NCI-H187 (cell line): ENCODE results near the gene RALGDS.
A peak's percentile ranks its signal among the peaks of the same experiment; 100 is the strongest.
"Not testable (repeated sequence)": the region's sequence is repeated elsewhere in the genome, so short reads cannot be mapped to it uniquely, and the experiment has no call there.

Experiments used
- DNase-seq, 2 experiments: peaks; one replicate each; lab custom pipeline; 2025; lab: John Stamatoyannopoulos, UW

Gene RALGDS

DNA sequence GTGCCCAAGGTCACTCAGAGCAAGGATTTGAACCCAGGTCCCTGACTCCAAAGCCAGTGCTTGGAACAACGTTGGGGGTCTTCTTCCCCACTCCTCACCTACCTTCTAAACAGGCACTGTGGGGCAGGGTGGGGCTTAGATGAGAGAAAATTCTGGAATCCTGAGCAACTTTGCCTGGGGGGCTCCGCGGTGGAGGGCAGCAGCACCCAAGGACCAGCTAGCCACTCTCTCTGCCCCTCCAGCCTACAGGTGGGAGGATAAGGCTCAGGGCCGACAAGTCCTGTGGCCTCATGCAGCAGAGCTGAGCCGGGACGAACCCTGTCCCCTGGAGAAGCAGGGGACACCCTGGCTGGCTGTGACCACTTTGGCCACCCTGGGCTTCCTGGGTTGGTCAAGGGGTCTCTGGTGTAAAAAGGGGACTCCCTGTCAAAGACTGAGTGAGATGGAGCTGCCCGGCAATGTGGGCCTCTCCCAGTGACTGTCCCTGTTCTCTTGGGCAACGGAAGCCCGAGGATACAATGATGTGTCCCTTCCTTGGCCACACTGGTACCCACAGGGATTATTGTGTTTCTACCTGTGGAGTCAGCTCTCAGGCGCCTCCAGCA lies 32.8 kb downstream of the RALGDS start:
- no peak for DNase-seq

DNA sequence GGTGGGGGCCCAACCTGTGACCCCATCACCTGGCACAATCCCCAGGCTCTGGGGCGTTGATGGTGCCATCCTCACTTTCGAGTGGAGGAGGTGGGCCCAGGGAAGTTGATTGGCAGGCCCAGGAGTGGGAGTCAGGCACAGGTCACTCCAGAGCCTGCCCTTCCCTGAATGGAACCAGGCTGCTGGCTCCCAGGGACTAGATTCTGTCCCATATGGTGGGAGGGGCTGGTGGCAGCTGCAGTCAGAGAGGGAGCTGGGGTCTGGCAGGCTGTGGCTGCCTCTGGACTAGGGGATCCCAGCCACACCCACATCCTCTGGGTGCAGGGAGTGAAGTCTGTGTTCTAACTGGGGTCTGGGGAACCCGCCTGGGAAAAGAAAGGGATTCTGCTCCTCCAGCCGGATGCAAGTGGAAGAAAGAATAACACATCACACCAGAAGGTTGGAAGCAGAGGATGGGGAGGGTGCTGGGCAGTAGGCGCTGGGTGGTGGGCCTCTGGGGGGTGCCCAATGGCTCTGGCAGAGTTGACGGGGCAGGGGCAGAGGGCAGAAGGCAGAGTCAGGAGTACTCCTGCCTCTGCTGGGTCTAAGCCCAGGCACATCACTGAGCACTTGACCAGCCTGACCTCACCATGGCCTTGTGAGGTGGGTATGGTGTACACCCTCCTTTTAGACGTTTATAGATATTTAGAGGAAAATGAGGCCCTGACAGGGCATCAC lies 33.5 kb downstream of the RALGDS start:
- no peak for DNase-seq

DNA sequence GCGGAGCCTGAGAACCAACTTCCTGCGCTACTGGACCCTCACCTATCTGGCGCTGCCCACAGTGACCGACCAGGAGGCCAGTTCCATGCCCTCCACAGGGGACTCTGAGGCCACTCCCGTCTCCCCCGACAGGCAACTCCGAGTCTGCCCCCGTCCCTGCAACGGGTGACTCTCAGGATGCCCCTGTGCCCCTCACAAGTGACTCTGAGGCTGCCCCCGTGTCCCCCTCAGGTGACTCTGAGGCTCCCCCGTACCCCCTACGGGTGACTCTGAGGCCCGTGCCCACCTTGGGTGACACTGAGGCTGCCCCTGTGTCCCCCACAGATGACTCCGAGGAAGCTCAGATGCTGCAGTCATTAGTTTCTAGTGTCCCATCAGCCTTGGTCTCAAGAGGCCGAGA lies 34.1 kb downstream of the RALGDS start:
- no peak for DNase-seq

DNA sequence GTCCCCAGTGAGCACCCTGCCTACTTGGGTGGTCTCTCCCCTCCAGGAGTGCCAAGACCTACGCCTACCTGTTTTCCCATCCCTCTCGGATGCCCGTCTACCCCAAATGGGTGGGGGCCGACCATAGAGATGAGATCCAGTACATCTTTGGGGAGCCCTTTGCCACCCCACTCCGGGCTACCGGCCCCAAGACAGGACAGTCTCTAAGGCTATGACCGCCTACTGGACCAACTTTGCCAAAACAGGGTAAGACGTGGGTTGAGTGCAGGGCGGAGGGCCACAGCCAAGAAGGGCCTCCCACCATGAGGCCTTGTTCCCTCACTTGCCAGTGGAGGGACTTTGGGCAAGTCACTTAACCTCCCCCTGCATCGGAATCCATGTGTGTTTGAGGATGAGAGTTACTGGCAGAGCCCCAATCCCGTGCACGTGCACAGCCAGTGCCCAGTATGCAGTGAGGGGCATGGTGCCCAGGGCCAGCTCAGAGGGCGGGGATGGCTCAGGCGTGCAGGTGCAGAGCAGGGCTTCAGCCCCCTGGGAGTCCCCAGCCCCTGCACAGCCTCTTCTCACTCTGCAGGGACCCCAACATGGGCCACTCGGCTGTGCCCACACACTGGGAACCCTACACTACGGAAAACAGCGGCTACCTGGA lies 34.7 kb downstream of the RALGDS start:
- DNase-seq = not testable (repeated sequence)

DNA sequence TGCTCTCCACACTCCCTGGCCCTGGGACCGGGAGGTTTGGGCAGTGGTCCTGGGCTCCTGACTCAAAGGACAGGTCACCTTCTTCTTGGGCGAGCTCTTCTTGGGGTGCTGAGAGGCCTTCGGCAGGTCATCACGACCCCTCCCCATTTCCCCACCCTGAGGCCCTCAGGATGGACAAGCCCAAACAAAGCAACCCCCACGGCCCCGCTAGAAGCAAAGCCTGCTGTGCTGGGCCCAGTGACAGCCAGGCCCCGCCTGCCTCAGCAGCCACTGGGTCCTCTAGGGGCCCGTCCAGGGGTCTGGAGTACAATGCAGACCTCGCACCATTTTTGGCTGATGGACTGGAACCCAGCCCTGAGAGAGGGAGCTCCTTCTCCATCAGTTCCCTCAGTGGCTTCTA lies 37.4 kb downstream of the RALGDS start:
- DNase-seq = not testable (repeated sequence)

DNA sequence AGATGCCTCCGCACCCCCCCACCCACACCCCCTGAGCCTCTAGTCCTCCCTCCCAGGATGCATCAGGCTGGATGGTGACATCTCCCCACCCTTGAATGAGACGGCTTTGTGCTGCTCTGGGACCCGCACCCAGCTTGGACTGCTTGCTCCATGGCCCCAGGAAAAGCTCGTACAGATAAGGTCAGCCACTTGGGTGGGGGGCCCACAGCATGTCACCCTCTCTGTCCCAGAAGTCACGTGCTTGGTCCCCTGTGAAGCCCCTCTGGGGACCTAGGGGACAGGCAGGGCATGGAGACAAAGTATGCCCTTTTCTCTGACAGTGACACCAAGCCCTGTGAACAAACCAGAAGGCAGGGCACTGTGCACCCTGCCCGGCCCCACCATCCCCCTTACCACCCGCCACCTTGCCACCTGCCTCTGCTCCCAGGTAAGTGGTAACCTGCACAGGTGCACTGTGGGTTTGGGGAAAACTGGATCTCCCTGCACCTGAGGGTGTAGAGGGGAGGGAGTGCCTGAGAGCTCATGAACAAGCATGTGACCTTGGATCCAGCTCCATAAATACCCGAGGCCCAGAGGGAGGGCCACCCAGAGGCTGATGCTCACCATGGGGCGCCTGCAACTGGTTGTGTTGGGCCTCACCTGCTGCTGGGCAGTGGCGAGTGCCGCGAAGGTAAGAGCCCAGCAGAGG lies 38.9 kb downstream of the RALGDS start:
- DNase-seq = peak in 1 of 2 experiments; percentile 1

DNA sequence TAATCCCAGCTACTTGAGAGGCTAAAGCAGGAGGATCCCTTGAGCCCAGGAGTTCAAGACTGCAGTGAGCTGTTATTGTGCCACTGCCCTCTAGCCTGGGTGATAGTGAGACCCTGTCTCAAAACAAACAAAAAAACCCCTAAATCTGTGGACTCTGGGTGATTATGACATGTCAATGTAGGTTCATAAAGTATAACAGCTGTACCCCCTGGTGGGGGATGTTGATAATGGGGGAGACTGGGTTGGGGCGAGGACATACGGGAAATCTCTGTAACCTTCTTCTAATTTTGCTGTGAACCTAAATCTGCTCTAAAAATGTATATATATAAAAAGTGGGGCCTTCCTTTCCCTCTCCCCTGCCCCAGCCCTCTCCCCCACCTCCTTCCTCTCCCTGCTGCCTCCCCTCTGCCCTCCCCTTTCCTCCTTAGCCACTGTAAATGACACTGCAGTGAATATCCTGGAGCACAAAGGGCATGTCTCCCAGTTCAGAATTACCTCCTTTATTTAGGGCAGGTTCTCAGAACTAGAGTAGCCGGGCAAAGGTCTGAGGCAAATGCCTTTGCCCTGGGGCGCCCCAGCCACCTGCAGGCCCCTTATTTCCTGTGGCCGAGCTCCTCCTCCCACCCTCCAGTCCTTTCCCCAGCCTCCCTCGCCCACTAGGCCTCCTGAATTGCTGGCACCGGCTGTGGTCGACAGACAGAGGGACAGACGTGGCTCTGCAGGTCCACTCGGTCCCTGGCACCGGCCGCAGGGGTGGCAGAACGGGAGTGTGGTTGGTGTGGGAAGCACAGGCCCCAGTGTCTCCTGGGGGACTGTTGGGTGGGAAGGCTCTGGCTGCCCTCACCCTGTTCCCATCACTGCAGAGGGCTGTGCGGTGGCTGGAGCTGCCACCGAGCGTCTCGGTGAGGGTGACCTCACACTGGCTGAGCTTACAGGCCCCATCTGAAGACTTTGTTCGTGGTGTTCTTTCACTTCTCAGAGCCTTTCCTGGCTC lies 40.0 kb downstream of the RALGDS start:
- not testable (repeated sequence) for DNase-seq

DNA sequence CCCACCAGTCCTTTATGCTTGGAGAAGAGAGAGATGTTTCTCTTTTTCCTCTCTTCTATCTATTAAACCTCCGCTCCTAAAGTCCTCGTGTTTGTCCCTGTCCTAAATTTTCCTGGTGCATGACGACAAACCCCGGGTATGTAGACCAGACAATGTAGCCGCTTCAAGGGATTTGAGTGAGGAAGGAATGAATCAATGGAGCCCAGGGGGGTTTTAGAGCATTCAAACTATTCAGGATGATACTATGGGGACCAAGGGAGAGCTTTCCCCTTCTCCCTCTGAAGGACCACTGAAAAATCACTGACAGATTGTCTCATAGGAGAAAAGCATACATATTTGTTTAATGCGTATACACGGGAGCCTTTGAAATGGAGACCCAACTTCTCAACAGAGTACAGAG lies 40.9 kb downstream of the RALGDS start:
- no peak for DNase-seq

DNA sequence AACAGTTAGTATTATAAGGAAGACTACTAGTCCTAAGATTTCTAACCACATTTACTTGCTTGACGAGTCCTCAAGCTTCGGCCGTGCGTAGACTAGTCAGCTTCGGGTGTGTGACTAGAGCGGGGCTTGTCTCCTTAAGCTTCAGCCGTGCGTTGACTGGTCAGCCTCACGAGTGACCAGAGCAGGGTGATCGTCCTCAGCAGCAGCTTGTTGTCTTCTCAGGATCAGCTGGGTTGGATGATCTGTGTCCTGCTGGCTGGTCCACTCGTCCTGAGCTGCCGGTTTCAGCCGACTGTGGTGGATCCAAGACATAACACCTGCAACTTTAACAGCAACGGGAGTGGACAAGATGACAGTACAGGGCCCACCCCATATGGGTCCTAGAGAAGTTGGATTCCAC lies 42.6 kb downstream of the RALGDS start:
- DNase-seq = no peak

DNA sequence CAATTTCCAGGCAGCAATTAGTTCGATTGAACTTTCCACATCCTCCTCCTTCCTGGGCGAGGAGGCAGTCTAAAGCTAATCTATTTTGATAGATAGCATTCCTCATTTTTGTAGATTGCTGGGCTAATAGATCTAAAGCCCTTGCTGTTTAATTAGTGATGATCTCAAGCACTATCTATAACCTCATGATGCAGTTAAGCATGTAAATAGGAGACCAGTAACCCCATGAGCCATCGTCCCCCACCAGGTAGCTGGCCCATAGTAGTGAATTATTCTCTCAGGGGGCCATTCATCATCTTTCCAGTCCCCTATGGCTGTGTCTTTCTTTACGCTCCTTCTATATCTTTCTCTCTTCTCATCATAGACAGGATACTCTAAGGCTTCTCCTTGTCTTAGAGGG lies 44.3 kb downstream of the RALGDS start:
- DNase-seq = no peak

DNA sequence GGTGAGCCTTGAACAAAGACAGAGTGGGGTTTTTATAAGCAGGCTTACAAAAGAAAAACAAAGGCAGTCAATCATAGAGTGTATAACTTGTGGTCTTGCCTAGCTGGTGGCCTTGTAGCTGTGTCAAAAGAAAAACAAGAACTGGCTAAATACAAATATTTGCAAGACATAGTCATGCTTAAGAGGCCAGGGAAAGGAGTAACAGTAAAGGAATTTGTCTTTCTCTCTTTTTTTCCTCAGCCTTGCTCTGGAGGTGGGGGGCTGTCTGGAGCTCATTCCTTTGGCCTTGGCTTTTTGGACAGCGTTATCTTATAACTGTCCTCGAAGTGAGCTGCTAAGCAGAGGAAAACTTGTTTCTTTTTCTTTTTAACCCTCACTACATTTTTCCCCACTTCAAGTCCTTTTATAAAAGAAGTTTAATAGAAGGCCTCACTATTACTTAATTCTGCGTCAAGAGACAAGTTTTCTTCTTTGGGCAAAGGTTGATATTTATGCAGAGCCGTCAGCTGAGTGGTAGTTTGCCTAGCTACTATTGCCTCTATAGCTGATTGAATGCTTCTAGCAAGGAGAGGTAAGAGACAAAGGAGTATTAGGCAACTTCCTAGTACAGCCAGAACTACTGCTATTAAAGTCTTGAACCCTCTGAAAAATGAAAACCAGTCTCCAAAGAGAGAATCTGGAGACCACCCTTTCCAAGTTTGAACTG lies 45.0 kb downstream of the RALGDS start:
- no peak for DNase-seq

DNA sequence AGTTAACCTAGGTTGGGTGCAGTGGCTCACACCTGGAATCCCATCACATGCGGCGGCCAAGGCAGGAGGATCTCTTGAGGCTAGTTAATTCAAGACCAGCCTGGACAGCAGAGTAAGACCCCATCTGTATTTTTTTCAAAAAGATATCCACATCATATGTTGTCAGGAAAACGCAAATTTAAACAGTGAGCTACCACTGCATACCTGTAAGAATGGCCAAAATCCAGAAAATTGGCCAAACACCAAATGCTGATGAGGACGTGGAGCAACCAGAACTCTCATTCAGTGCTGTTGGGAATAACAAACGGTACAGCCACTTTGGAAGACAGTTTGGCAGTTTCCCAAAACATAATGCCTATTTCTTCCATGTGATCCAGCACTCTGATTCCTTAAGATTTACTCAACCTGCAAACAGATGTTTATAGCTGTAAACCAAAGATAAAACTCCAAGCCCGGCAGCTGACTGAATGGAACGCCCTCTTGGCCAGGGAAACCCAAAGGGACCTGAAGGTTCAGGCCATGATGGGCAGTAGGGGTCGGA lies 46.9 kb downstream of the RALGDS start:
- DNase-seq = no peak

DNA sequence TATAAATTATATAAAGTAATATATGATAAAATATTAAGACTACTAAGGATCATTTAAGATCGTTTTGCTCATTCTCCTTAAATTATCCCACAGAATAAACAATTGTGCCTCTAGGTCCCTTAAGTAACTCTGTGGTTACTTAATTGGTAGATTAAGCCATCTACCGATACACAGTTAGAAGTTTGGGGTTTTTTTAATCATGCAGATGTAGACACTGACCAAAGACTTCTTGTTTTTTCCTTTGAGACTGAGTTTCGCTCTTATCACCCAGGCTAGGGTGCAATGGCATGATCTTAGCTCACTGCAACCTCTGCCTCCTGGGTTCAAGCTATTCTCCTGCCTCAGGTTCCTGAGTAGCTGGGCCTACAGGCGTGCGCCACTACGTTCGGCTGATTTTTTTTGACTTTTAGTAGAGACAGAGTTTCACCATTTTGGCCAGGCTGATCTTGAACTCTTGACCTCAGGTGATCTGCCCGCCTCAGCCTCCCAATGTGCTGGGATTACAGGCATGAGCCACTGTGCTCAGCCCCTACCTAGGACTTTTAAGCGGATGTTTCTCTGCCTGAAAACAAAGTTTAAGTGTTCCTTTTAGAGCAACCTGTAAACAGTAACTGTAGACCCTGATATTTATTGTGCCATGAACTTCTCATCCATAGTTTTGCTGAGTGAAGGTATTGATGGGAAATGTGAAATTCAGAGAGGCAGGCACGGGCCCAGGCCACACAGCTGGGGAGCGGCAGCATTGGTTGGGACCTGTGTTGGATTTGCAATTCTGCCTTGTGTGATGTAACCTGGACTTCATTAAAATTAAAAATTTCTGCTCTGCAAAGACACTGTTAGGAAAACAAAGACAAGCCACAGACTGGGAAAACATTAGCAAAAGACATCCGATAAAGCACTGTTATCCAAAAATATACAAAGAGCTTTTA lies 47.7 kb downstream of the RALGDS start:
- DNase-seq = no peak

DNA sequence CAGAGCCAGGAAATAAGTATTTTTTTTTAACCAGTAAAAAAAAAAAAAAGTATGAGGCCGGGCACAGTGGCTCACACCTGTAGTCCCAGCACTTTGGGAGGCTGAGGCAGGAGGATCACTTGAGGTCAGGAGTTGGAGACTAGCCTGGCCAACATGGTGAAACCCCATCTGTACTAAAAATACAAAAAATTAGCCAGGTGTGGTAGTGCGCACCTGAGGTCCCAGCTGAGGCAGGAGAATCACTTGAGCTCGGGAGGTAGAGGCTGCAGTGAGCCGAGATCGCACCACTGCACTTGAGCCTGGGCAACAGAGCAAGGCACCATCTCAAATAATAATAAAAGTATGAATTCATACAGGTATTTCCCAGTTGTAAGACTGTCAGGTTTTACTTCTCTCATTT lies 48.8 kb downstream of the RALGDS start:
- not testable (repeated sequence) for DNase-seq

DNA sequence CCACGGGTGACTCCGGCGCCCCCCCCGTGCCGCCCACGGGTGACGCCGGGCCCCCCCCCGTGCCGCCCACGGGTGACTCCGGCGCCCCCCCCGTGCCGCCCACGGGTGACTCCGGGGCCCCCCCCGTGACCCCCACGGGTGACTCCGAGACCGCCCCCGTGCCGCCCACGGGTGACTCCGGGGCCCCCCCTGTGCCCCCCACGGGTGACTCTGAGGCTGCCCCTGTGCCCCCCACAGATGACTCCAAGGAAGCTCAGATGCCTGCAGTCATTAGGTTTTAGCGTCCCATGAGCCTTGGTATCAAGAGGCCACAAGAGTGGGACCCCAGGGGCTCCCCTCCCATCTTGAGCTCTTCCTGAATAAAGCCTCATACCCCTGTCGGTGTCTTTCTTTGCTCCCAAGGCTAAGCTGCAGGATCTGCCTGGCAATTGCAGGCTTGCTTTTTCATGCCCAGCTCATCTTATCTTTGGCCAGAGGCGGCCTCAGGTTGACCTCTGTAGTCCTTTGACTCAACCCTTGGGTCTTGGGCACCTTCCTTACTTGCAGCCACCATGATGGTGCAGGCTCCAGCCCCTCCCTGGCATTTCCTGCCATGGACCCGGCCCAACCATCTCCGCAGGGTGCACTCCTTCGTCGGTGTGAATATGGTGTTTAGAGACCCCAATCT lies 49.4 kb downstream of the RALGDS start:
- DNase-seq = no peak

DNA sequence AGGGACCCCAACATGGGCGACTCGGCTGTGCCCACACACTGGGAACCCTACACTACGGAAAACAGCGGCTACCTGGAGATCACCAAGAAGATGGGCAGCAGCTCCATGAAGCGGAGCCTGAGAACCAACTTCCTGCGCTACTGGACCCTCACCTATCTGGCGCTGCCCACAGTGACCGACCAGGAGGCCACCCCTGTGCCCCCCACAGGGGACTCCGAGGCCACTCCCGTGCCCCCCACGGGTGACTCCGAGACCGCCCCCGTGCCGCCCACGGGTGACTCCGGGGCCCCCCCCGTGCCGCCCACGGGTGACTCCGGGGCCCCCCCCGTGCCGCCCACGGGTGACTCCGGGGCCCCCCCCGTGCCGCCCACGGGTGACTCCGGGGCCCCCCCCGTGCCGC lies 50.1 kb downstream of the RALGDS start:
- DNase-seq = not testable (repeated sequence)

DNA sequence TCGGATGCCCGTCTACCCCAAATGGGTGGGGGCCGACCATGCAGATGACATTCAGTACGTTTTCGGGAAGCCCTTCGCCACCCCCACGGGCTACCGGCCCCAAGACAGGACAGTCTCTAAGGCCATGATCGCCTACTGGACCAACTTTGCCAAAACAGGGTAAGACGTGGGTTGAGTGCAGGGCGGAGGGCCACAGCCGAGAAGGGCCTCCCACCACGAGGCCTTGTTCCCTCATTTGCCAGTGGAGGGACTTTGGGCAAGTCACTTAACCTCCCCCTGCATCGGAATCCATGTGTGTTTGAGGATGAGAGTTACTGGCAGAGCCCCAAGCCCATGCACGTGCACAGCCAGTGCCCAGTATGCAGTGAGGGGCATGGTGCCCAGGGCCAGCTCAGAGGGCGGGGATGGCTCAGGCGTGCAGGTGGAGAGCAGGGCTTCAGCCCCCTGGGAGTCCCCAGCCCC lies 50.5 kb downstream of the RALGDS start:
- not testable (repeated sequence) for DNase-seq

DNA sequence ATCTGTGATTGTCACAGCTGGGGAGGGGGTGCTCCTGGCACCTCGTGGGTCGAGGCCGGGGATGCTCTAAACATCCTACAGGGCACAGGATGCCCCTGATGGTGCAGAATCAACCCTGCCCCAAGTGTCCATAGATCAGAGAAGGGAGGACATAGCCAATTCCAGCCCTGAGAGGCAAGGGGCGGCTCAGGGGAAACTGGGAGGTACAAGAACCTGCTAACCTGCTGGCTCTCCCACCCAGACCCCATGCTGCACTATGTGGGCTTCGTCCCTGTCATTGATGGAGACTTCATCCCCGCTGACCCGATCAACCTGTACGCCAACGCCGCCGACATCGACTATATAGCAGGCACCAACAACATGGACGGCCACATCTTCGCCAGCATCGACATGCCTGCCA lies 52.6 kb downstream of the RALGDS start:
- DNase-seq = not testable (repeated sequence)

DNA sequence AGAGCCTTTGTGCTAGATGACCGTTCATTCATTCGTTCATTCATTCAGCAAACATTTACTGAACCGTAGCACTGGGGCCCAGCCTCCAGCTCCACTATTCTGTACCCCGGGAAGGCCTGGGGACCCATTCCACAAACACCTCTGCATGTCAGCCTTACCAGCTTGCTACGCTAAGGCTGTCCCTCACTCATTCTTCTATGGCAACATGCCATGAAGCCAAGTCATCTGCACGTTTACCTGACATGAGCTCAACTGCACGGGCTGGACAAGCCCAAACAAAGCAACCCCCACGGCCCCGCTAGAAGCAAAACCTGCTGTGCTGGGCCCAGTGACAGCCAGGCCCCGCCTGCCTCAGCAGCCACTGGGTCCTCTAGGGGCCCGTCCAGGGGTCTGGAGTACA lies 53.2 kb downstream of the RALGDS start:
- no peak for DNase-seq
